ENCODE results near the gene GRIN3B.

DNA sequence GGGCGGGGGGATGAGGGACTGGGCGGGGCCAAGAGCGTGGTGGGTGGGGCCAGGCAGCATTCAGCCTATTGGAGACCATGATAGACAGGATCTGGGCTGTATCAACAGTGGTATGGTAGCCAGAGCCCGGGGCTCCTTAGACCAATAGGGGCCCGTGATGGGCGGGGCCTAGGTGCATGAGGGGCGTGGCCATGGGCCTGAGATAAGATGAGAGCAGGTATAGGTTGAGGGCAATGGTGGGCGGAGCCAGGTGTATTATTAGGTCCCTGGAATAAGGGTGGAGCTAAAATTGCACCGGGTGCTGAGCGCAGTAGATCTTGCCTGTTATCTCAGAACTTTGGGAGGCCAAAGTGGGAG, 45.0 kb downstream of the GRIN3B start:
- TF ChIP-seq, protein P1, sequence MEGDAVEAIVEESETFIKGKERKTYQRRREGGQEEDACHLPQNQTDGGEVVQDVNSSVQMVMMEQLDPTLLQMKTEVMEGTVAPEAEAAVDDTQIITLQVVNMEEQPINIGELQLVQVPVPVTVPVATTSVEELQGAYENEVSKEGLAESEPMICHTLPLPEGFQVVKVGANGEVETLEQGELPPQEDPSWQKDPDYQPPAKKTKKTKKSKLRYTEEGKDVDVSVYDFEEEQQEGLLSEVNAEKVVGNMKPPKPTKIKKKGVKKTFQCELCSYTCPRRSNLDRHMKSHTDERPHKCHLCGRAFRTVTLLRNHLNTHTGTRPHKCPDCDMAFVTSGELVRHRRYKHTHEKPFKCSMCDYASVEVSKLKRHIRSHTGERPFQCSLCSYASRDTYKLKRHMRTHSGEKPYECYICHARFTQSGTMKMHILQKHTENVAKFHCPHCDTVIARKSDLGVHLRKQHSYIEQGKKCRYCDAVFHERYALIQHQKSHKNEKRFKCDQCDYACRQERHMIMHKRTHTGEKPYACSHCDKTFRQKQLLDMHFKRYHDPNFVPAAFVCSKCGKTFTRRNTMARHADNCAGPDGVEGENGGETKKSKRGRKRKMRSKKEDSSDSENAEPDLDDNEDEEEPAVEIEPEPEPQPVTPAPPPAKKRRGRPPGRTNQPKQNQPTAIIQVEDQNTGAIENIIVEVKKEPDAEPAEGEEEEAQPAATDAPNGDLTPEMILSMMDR (IDR thresholded peaks at IDR 0.05) = no peak
- TF ChIP-seq POLR2A (IDR thresholded peaks at IDR 0.05) = no peak
